ENCODE measurements around the gene LGALS13.
"Not testable (repeated sequence)": the region's sequence is repeated elsewhere in the genome, so short reads cannot be mapped to it uniquely, and the experiment has no call there.

Gene LGALS13

GRCh38 chr19:39613597-39613996, 11.3 kb downstream of the LGALS13 start:
- no peak overlapping the region for H3K4me3 ChIP-seq (ENCODE audit: low read depth, low read length)

- H3K4me3 ChIP-seq (ENCODE audit: low read depth, low read length), result no peak overlapping the region
Observed at GRCh38 chr19:39617745-39618144, 15.4 kb downstream of the LGALS13 start.

- H3K4me3 ChIP-seq (ENCODE audit: low read depth, low read length), result no peak overlapping the region
Observed at GRCh38 chr19:39623946-39624345, 21.6 kb downstream of the LGALS13 start.

- H3K4me3 ChIP-seq (ENCODE audit: low read depth, low read length), result not testable (repeated sequence)
Observed at GRCh38 chr19:39627631-39628030, 25.3 kb downstream of the LGALS13 start.

GRCh38 chr19:39631178-39631577, 28.9 kb downstream of the LGALS13 start:
- no peak overlapping the region for H3K4me3 ChIP-seq (ENCODE audit: low read depth, low read length)

GRCh38 chr19:39631626-39632025, 29.3 kb downstream of the LGALS13 start:
- H3K4me3 ChIP-seq (ENCODE audit: low read depth, low read length), result no peak overlapping the region

GRCh38 chr19:39637891-39638290, 35.6 kb downstream of the LGALS13 start:
- H3K4me3 ChIP-seq (ENCODE audit: low read depth, low read length), result no peak overlapping the region

GRCh38 chr19:39641773-39642172, 39.4 kb downstream of the LGALS13 start:
- no peak overlapping the region for H3K4me3 ChIP-seq (ENCODE audit: low read depth, low read length)

GRCh38 chr19:39643591-39643990, 41.3 kb downstream of the LGALS13 start:
- H3K4me3 ChIP-seq (ENCODE audit: low read depth, low read length), result no peak overlapping the region

GRCh38 chr19:39645800-39646411, 43.6 kb downstream of the LGALS13 start:
- H3K4me3 ChIP-seq (ENCODE audit: low read depth, low read length), result no peak overlapping the region

- no peak overlapping the region for H3K4me3 ChIP-seq (ENCODE audit: low read depth, low read length)
Observed at GRCh38 chr19:39647918-39648317, 45.6 kb downstream of the LGALS13 start.

GRCh38 chr19:39655613-39656012, 53.3 kb downstream of the LGALS13 start, which contains the start of gene LGALS16:
Gene LGALS16 (plus strand): TSS chr19:39655913. CDS start chr19:39655962, 49 bp downstream.
- no peak within 1 kb of the TSS for H3K4me3 ChIP-seq (ENCODE audit: low read depth, low read length)

Measured in iPS-11a (cell line).